22Rv1 (cell line): Measurements from ENCODE around the gene WWC2.

Experiments
- ZFX ChIP-seq: fragments of 450-650 bp; IDR thresholded peaks from 2 replicates; pipeline ENCODE4 v1.6.1; 2017; ENCODE audit warnings: antibody characterized with exemption, borderline replicate concordance
- TF ChIP-seq, protein P1 (sequence below): fragments of 450-650 bp; IDR thresholded peaks from 2 replicates; pipeline ENCODE4 v1.5.1; 2017; ENCODE audit warnings: mild to moderate bottlenecking

GRCh38 chr4:183300655-183301054 is 201.6 kb downstream of the WWC2 start:
- TF ChIP-seq, protein P1, sequence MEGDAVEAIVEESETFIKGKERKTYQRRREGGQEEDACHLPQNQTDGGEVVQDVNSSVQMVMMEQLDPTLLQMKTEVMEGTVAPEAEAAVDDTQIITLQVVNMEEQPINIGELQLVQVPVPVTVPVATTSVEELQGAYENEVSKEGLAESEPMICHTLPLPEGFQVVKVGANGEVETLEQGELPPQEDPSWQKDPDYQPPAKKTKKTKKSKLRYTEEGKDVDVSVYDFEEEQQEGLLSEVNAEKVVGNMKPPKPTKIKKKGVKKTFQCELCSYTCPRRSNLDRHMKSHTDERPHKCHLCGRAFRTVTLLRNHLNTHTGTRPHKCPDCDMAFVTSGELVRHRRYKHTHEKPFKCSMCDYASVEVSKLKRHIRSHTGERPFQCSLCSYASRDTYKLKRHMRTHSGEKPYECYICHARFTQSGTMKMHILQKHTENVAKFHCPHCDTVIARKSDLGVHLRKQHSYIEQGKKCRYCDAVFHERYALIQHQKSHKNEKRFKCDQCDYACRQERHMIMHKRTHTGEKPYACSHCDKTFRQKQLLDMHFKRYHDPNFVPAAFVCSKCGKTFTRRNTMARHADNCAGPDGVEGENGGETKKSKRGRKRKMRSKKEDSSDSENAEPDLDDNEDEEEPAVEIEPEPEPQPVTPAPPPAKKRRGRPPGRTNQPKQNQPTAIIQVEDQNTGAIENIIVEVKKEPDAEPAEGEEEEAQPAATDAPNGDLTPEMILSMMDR, result no peak
- no peak for TF ChIP-seq ZFX
